H9 (cell line): ENCODE data around the gene OR13C4. TPM values are rescaled to one million over a fixed set of nuclear protein-coding genes. Genes with fewer than 3 reads are reported as not detected.

ENCODE experiments used
- DNase-seq: peaks from one replicate; pipeline ENCODE4 v3.0.0-alpha.2; 2017
- H2AFZ ChIP-seq: one replicate; pipeline ENCODE4 v1.6.1; 2013; ENCODE audit warnings: mild to moderate bottlenecking, low read length, control low read depth, moderate library complexity
- H2AK5ac ChIP-seq: 2 replicates; pipeline ENCODE4 v1.6.1; 2013; ENCODE audit warnings: low read length, control low read depth, mixed read lengths; ENCODE audit not compliant: insufficient read length
- H2BK120ac ChIP-seq: one replicate; pipeline ENCODE4 v1.6.1; 2013; ENCODE audit warnings: low read depth, mild to moderate bottlenecking, low read length, control low read depth, inconsistent platforms; ENCODE audit not compliant: poor library complexity, severe bottlenecking
- H2BK12ac ChIP-seq: 2 replicates; pipeline ENCODE4 v1.6.1; 2013; ENCODE audit warnings: low read length, control low read depth, mixed read lengths, low read depth; ENCODE audit not compliant: insufficient read length
- H2BK15ac ChIP-seq: 2 replicates; pipeline ENCODE4 v1.6.1; 2013; ENCODE audit warnings: low read depth, low read length, control low read depth
- H2BK20ac ChIP-seq: one replicate; pipeline ENCODE4 v1.6.1; 2013; ENCODE audit warnings: low read depth, mild to moderate bottlenecking, low read length, control low read depth, inconsistent platforms; ENCODE audit not compliant: poor library complexity, severe bottlenecking
- H2BK5ac ChIP-seq: 2 replicates; pipeline ENCODE4 v1.6.1; 2013; ENCODE audit warnings: low read length, control low read depth, mixed read lengths; ENCODE audit not compliant: insufficient read length
- H3K14ac ChIP-seq: 2 replicates; pipeline ENCODE4 v1.6.1; 2013; ENCODE audit warnings: low read length, control low read depth; ENCODE audit not compliant: insufficient read depth
- H3K18ac ChIP-seq: 2 replicates; pipeline ENCODE4 v1.6.1; 2013; ENCODE audit warnings: low read depth, mild to moderate bottlenecking, mixed read lengths, low read length, control low read depth; ENCODE audit not compliant: insufficient read length
- H3K23ac ChIP-seq: 2 replicates; pipeline ENCODE4 v1.6.1; 2013; ENCODE audit warnings: low read length, control low read depth, mixed read lengths, low read depth; ENCODE audit not compliant: insufficient read length
- H3K23me2 ChIP-seq: 2 replicates; pipeline ENCODE4 v1.6.1; 2013; ENCODE audit warnings: low read depth, mild to moderate bottlenecking, mixed read lengths, low read length, control low read depth; ENCODE audit not compliant: insufficient read length, poor library complexity, severe bottlenecking
- H3K27ac ChIP-seq: 2 replicates; pipeline ENCODE4 v1.5.1; 2013; ENCODE audit warnings: low read length, control low read depth, mixed read lengths, low read depth; ENCODE audit not compliant: insufficient read length
- H3K27me3 ChIP-seq: 2 replicates; pipeline ENCODE4 v1.6.1; 2013; ENCODE audit warnings: low read length, control low read depth, inconsistent platforms; ENCODE audit not compliant: insufficient read depth
- H3K4ac ChIP-seq: 2 replicates; pipeline ENCODE4 v1.6.1; 2013; ENCODE audit warnings: low read depth, mild to moderate bottlenecking, control low read depth, inconsistent platforms, low read length, moderate library complexity
- H3K4me1 ChIP-seq: 2 replicates; pipeline ENCODE4 v1.6.1; 2013; ENCODE audit warnings: low read length, control low read depth, inconsistent platforms; ENCODE audit not compliant: insufficient read depth
- H3K4me2 ChIP-seq: 2 replicates; pipeline ENCODE4 v1.6.1; 2013; ENCODE audit warnings: low read length, control low read depth, mixed read lengths; ENCODE audit not compliant: insufficient read length, insufficient read depth
- H3K56ac ChIP-seq: 2 replicates; pipeline ENCODE4 v1.6.1; 2013; ENCODE audit warnings: low read depth, mild to moderate bottlenecking, mixed read lengths, low read length, control low read depth; ENCODE audit not compliant: insufficient read length
- H3K79me1 ChIP-seq: 2 replicates; pipeline ENCODE4 v1.6.1; 2013; ENCODE audit warnings: low read depth, mild to moderate bottlenecking, moderate library complexity, low read length, control low read depth, inconsistent platforms; ENCODE audit not compliant: insufficient read depth, poor library complexity, severe bottlenecking
- H3K79me2 ChIP-seq: 2 replicates; pipeline ENCODE4 v1.6.1; 2013; ENCODE audit warnings: low read length, control low read depth, inconsistent platforms; ENCODE audit not compliant: insufficient read depth
- H3K9ac ChIP-seq: 2 replicates; pipeline ENCODE4 v1.6.1; 2013; ENCODE audit warnings: low read length, control low read depth, mixed read lengths; ENCODE audit not compliant: insufficient read length; ENCODE audit errors: extremely low read depth
- H3K9me3 ChIP-seq: one replicate; pipeline ENCODE4 v1.6.1; 2013; ENCODE audit warnings: low read depth, low read length, inconsistent platforms; ENCODE audit not compliant: control insufficient read depth
- H3T11ph ChIP-seq: one replicate; pipeline ENCODE4 v1.6.1; 2013; ENCODE audit warnings: mild to moderate bottlenecking, low read length, control low read depth, inconsistent platforms
- H4K20me1 ChIP-seq: one replicate; pipeline ENCODE4 v1.6.1; 2013; ENCODE audit not compliant: control insufficient read depth, insufficient read length, insufficient read depth
- H4K5ac ChIP-seq: 2 replicates; pipeline ENCODE4 v1.6.1; 2013; ENCODE audit warnings: low read depth, mild to moderate bottlenecking, mixed read lengths, low read length, control low read depth; ENCODE audit not compliant: insufficient read length
- H4K8ac ChIP-seq: replicated peaks from 2 replicates; pipeline ENCODE4 v1.6.1; 2013; ENCODE audit warnings: low read length, control low read depth, mixed read lengths, low read depth; ENCODE audit not compliant: insufficient read length
- H4K91ac ChIP-seq: 2 replicates; pipeline ENCODE4 v1.6.1; 2013; ENCODE audit warnings: low read depth, mild to moderate bottlenecking, moderate library complexity, mixed read lengths, low read length, control low read depth; ENCODE audit not compliant: insufficient read length
- H3K27ac Mint-ChIP-seq, 3 experiments: 2 replicates in 2 of 3; 3 replicates in 1 of 3; pipeline ENCODE4 v1.8.0; 2020 to 2021; ENCODE audit warnings: mixed read lengths in 3 of 3, mild to moderate bottlenecking in 1 of 3, moderate library complexity in 1 of 3
- H3K27me3 Mint-ChIP-seq: 2 replicates; pipeline ENCODE4 v1.8.0; 2021; ENCODE audit warnings: low read depth, mild to moderate bottlenecking, moderate library complexity, mixed read lengths
- H3K36me3 Mint-ChIP-seq, 3 experiments: 2 replicates in 2 of 3; 3 replicates in 1 of 3; pipeline ENCODE4 v1.8.0; 2020 to 2021; ENCODE audit warnings: low read depth in 3 of 3, mixed read lengths in 3 of 3; ENCODE audit not compliant: insufficient read depth in 1 of 3
- H3K4me1 Mint-ChIP-seq, 2 experiments: 2 replicates each; pipeline ENCODE4 v1.8.0; 2020; ENCODE audit warnings: mixed read lengths in 2 of 2
- H3K4me3 Mint-ChIP-seq, 2 experiments: 2 replicates in 1 of 2; 3 replicates in 1 of 2; pipeline ENCODE4 v1.8.0; 2020 to 2021; ENCODE audit warnings: mild to moderate bottlenecking in 2 of 2, mixed read lengths in 2 of 2, moderate library complexity in 1 of 2
- H3K9me3 Mint-ChIP-seq, 2 experiments: 2 replicates in 1 of 2; 3 replicates in 1 of 2; pipeline ENCODE4 v1.8.0; 2020; ENCODE audit warnings: mild to moderate bottlenecking in 2 of 2, mixed read lengths in 2 of 2, moderate library complexity in 1 of 2
- CTCF ChIP-seq: fragments of 200-600 bp; sonication (generic); conservative IDR thresholded peaks from 3 replicates; pipeline ENCODE4 v1.8.0; 2021; ENCODE audit warnings: antibody characterized with exemption, mild to moderate bottlenecking
- long read RNA-seq: library from polyadenylated mRNA; unstranded; transcript quantifications from one replicate; pipeline ENCODE4 v2.0.0, GENCODE V29; 2020
- total RNA-seq: library from RNA; stranded (reverse); gene quantifications from 2 replicates; pipeline ENCODE4 v1.2.1, GENCODE V29; 2021

The OR13C4 gene
- not detected in 2 replicates for total RNA-seq
- long read RNA-seq = 0 reads

- H2AK5ac ChIP-seq = no peak within 1 kb of the TSS
- no peak within 1 kb of the TSS for H3K9ac ChIP-seq
- H3K4me2 ChIP-seq = no peak within 1 kb of the TSS
- H3K18ac ChIP-seq = no peak within 1 kb of the TSS
- no peak within 1 kb of the TSS for H2BK15ac ChIP-seq
- no peaks in the 10 kb centered on the region for H3K9me3 ChIP-seq
- H3K27me3 ChIP-seq = no peaks in the 10 kb centered on the region
- H3K4ac ChIP-seq = no peak within 1 kb of the TSS
- DNase-seq = no peak
- H3K27ac Mint-ChIP-seq = no peak within 1 kb of the TSS
- no peaks in the 10 kb centered on the region for H3K23me2 ChIP-seq
- no peaks in the 10 kb centered on the region for H3K4me1 ChIP-seq
- peaks cover 7 to 11% of the 10 kb centered on the region in 2 experiments; a peak in 2 of 5 replicates for H3K9me3 Mint-ChIP-seq
- no peak within 1 kb of the TSS for H3K14ac ChIP-seq
- H2AFZ ChIP-seq = no peak within 1 kb of the TSS
- no peak within 1 kb of the TSS for H2BK120ac ChIP-seq
- H3K4me3 Mint-ChIP-seq = no peak within 1 kb of the TSS
- no peak within 1 kb of the TSS for H4K91ac ChIP-seq
- no peak within 1 kb of the TSS for H2BK12ac ChIP-seq
- no peaks in the 10 kb centered on the region for H3K79me1 ChIP-seq
- no peak within 1 kb of the TSS for H2BK20ac ChIP-seq
- no peak within 1 kb of the TSS for H3K56ac ChIP-seq
- H3K36me3 Mint-ChIP-seq = 0 out of 7 replicates have a peak, but pooled peaks cover 0 to 2% (median 0%) of the 10 kb centered on the region in 3 experiments
- H3T11ph ChIP-seq = no peak within 1 kb of the TSS
- H4K5ac ChIP-seq = no peak within 1 kb of the TSS
- no peaks in the 10 kb centered on the region for H3K79me2 ChIP-seq
- TF ChIP-seq CTCF = no peak
- H4K20me1 ChIP-seq = no peaks in the 10 kb centered on the region
- no peaks in the 10 kb centered on the region for H3K27me3 Mint-ChIP-seq
- peaks cover 1% of the 10 kb centered on the region in 2 experiments for H3K4me1 Mint-ChIP-seq
- no peak within 1 kb of the TSS for H3K27ac ChIP-seq
- H3K23ac ChIP-seq = no peak within 1 kb of the TSS
- no peak within 1 kb of the TSS for H4K8ac ChIP-seq
- no peak within 1 kb of the TSS for H2BK5ac ChIP-seq
These were observed at the start of gene OR13C4 for GRCh38 chr9:104527109-104527508. OR13C4 (minus strand) TSS chr9:104527209; CDS start chr9:104527209, 0 bp downstream.
